Endometrium (tissue), 2 donors: ENCODE data around the gene OR7G2.
A peak's percentile ranks its signal among the peaks of the same experiment; 100 is the strongest.

ENCODE experiments used
- FAIRE-seq: peaks from 2 replicates; lab custom pipeline; 2012; peaks lifted over from hg19 to GRCh38; lab: Jason Lieb, UNC
- donor health status: control.
- donor health status: control.

OR7G2 gene

DNA sequence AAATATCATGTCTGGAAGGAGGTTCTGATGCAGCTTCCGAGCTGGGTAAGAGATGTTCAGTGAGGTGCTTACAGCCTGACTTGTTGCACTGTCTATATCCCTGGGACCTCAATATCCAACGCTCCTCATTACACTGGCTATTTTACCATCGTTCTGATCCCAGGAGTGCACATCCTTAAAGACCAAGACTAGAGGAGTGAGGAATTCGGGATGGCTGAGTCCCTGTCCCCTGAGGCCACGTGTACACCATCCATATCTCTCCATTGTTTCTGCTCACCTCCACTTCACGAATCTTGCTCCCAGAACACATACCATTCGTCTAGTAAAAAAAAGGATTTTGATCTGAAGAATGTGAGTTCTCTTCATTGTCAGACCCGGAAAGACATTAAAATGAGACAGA lies at the start of gene OR7G2:
Gene OR7G2 (minus strand): TSS at position 101 of the 400 bp plus-strand sequence. CDS start 4,232 bp downstream, outside the sequence.
- peak; percentile 50 for FAIRE-seq

- no peak for FAIRE-seq
Observed at GRCh38 chr19:9156304-9156703, 49.0 kb upstream of the OR7G2 start.

- FAIRE-seq, result no peak
Observed at GRCh38 chr19:9155591-9155990, 48.3 kb upstream of the OR7G2 start.

GRCh38 chr19:9151367-9151766 lies 44.1 kb upstream of the OR7G2 start:
- FAIRE-seq, result no peak

- no peak for FAIRE-seq
Observed at GRCh38 chr19:9150650-9151049, 43.4 kb upstream of the OR7G2 start.

DNA sequence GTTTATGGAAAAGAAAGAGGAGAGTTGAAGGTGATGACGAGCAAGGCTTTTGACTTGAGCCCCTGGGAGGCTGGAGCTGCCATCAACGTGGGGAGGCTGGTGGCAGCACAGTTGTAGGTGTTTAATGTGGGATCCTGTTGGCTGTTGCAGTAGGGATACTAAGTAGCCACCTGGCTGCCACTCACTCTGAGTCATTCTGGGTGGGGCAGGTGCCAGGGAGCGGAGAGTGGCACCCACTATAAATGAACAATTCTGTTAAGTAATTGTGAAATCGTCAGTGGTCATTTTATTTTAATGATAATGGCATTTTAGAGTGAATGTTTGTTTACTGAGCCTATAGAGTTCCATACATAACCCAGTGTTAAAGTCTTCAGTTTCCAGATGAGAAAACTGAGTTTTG lies 42.7 kb upstream of the OR7G2 start:
- no peak for FAIRE-seq

- FAIRE-seq, result no peak
Observed at GRCh38 chr19:9148697-9149096, 41.4 kb upstream of the OR7G2 start.

GRCh38 chr19:9146882-9147281 lies 39.6 kb upstream of the OR7G2 start:
- FAIRE-seq, result no peak

GRCh38 chr19:9144920-9145319 lies 37.6 kb upstream of the OR7G2 start:
- FAIRE-seq, result no peak

- FAIRE-seq, result peak; percentile 83
Observed at GRCh38 chr19:9140159-9140874, 33.0 kb upstream of the OR7G2 start, which contains the start of gene ZNF317. ZNF317 (plus strand) TSS chr19:9140397; CDS start chr19:9156017, 15,620 bp downstream.

DNA sequence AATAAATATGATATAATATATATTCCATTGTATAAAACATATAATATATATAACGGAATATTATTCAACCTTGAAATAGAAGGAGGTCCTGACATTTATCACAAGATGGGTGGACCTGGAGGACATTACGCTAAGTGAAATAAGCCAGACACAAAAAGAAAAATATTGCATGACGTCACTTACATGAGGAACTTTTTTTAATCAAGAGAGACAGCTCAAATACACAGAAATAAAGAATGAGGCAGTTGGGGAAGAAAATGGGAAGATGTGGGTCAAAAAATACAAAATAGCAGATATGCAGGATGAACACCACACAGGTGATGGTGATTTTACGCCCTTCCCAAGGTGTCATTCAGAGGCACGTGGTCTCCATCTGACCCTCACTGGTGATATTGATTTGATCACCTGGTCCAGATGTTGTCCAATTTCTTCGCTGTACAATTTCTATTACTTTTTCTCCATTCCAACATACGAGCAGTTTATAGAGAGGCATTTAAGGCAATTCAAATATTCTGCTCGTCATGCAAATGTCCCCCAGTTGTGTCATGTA lies 32.4 kb upstream of the OR7G2 start:
- FAIRE-seq, result peak; percentile 91

GRCh38 chr19:9132422-9132821 lies 25.1 kb upstream of the OR7G2 start:
- no peak for FAIRE-seq

GRCh38 chr19:9130965-9131364 lies 23.7 kb upstream of the OR7G2 start:
- FAIRE-seq, result no peak

- FAIRE-seq, result no peak
Observed at GRCh38 chr19:9128171-9128570, 20.9 kb upstream of the OR7G2 start.

DNA sequence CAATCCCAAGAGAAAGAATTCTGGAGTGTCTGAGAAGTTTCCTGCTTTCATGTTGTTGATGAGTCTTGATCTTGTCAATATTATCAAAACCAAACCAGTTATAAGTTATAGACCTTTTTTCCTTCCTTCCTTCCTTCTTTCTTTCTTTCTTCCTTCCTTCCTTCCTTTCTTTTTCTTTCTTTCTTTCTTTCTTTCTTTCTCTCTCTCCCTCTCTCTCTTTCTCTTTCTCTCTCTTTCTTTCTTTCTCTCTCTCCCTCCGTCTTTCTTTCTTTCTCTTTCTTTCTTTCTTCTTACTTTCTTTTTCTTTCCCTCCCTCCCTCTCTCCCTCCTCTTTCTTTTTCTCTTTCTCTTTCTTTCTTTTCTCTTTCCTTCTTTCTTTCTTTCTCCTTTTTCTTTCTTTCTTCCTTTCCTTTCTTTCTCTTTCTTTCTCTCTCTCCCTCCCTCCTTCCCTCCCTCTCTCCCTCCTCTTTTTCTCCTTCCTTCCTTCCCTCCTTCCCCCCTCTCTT lies 19.7 kb upstream of the OR7G2 start, which contains the start of gene OR7G3:
Gene OR7G3 (minus strand): TSS at position 51 of the 506 bp plus-strand sequence. CDS start 0 bp downstream, at position 51.
- FAIRE-seq, result no peak

GRCh38 chr19:9116547-9116946 lies 9.3 kb upstream of the OR7G2 start:
- no peak for FAIRE-seq

DNA sequence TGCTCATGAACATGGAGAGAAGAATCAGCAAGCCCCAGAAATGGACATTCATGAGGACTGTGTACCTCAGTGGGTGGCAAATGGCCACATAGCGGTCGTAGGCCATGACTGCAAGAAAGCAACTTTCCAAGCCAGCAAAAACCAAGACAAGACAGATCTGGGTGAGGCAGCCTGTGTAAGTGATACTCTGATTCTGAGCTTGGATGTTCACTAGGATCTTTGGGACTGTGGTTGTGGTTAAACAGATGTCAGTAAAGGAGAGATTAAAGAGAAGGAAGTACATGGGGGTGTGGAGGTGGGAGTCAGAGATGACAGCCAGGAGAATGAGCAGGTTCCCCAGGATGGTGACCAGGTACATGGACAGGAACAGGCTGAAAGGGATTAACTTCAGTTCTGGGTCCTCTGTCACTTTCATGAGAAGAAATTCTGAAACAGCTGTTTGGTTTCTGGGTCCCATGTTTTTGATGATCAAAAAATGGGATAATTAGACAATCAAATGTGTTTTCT lies 8.1 kb upstream of the OR7G2 start, which contains the start of gene OR7G1:
Gene OR7G1 (minus strand): TSS at position 457 of the 507 bp plus-strand sequence. CDS start 0 bp downstream, at position 457.
- FAIRE-seq, result no peak

DNA sequence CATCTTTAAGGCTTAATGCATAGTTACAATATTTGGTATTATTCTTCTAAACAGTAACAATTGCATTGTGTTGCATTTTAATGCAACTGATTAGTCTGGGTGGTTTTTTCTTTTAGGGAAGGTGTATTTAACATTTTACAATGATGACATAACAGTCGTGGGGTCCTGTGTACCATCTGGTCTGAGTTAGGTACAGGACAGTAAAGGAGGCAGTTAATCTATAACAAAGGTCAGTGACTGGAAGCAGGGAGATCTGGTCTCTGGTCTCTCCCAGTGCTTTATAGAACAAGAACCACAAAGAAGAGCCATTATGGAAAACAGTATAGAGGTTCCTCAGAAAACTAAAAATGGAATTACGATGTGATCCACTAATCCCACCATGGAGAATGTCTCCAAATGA lies 2.7 kb upstream of the OR7G2 start:
- FAIRE-seq, result no peak

GRCh38 chr19:9086761-9087160 lies 20.5 kb downstream of the OR7G2 start, which contains the start of gene OR1M1:
OR1M1 (plus strand) TSS chr19:9087061; CDS start chr19:9093245, 6,184 bp downstream.
- FAIRE-seq, result no peak

GRCh38 chr19:9078651-9079050 lies 28.6 kb downstream of the OR7G2 start:
- FAIRE-seq, result no peak

GRCh38 chr19:9076901-9077300 lies 30.4 kb downstream of the OR7G2 start:
- FAIRE-seq, result no peak

DNA sequence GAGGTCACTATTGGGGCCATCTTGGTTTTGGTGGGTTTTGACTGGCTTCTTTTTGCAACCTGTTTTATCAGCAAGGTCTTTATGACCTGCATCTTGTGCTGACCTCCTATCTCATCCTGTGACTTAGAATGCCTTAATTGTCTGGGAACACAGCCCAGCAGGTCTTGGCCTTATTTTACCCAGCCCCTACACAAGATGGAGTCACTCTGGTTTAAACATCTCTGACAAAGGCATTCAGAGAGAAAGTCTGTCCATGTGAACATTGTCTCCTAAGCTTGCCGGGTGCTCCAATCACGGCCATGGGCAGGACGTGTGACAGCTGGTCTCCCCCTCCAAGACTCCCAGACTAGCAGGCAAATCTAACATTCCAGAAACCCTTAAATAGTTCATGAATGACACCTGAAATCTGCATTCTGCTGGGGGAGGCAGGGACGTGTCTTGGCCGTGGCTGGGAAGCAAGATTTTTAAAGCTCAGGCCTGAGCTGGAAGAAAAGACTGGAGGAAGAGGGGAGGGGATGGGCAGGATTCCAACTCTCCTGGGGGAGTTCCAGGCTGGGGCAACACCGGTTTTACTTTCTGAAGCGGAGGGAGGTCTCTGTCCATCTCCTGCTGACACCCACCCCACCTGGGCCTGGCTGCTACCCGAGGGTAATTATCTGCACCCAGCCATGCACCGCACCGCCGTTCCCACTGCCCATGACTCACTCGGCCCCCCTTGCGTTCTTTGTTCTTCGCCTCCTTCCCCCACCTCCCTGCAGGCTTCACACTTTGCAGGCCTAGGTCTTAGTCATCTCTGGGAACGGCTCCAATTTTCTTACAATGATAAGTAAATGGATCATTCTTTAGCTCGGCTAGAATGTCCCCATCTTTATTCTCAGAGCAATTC lies 32.0 kb downstream of the OR7G2 start:
- FAIRE-seq, result peak; percentile 78
